Retina (tissue), 1 donor: ENCODE data around the gene C19orf25.

Source experiments
- DNase-seq: peaks from one replicate; pipeline ENCODE4 v3.0.0-alpha.2; 2016

C19orf25 gene

DNA sequence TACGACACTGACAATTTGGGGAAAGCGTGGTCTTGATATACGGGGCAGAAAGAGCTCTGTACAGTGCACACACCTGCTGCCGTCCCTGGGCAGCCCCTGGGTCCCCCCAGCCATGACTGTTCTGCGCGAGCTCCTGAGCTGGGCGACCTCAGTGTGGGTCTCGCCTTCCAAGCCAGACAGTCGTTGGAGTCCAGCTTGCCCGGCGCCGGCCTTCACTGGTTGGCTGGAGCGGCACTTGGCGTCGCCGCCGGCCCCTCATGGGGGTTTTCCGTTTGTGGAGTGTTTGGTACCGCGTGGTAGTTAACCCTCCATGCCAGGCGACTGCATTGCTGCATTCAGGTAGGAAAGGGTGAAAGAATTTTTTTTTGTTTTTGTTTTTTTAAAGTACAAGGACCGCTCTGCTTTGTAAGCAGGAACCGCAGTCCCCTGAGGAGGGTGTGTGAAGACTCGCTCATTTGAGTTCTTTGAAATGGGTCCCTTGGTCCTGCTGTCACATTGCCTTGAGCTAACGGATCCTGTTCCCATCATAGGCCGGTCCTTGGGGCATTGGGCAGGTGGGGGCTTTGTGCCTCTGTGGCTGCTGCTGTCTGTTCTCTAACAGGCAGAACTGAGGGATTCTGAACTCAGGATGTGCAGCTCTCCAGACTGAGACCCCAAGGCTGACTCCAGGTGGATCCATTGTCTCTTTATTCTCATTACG lies 51.6 kb downstream of the C19orf25 start:
- peak; percentile 83 for DNase-seq

DNA sequence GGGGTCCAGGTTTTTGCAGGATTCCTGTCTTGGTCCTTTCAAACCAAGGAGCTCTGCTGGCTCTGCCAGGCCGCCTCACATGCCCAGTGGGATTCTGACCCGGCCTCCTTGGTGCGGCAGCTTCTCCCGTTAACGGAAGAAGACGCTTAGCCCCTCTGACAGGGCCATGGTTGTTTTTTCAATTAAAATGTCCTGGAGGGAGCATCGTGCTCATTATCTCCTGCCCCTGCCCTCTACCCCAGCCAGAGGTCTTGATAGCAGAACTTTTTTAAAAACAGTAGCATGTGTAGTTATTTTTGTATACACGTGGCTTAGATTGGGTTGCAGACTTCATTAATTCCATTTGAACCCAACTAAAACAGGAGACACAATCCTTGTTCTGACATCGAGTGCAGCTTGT lies 52.3 kb downstream of the C19orf25 start:
- peak; percentile 67 for DNase-seq

DNA sequence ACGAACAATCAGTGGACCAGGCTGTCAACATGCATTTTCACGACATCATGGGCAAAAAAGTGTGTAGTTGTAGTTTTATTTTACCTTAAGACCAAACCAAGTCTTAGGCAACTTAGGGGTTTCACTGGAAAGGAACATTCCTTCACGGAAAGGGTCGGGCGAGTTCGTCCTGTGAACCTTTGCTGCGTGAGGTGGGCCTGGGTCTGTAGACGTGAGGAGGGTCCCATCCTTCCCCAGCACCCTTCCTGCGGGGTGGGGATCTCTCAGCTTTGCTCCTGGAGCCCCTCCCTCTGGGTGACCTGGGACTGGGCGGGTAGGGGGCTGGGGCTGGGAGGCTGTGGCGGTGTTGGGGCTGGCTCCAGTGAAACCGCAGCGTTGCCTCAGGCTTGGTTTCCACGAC lies 53.1 kb downstream of the C19orf25 start:
- no peak for DNase-seq

DNA sequence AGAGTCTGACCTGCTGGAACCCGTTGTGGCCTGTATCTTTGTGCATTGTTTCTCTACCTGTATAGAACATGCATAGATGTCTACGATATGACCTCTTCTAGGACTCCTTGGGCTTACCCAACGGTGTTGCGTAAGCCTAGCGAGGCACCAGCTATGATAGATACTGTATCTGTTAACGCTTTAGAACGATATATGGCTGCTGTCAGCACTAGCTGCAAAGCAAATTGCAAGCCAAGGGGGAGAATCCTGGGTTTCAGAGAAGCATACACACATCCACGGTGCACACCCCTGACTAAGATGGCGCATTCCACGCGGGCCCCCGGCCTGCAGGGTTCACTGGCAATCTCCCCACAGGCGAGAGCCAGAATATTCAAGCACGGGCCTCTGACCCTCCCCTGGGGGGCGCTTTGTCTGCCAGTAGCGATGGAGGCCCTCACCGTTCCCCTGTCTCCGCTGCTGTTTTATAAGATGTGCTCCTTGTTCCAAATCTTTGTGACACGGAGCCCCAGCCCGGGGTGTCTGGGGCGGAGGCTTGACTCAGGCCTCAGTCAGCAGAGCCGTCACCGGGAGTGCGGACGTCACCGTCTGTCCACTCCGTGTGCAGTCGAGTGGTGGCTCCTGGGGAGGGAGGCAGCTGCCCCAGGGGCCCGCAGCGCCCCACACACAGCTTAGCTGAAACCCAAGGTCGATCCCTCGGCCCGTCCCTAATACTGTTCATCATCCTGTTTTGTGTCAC lies 53.7 kb downstream of the C19orf25 start:
- peak; percentile 77 for DNase-seq

DNA sequence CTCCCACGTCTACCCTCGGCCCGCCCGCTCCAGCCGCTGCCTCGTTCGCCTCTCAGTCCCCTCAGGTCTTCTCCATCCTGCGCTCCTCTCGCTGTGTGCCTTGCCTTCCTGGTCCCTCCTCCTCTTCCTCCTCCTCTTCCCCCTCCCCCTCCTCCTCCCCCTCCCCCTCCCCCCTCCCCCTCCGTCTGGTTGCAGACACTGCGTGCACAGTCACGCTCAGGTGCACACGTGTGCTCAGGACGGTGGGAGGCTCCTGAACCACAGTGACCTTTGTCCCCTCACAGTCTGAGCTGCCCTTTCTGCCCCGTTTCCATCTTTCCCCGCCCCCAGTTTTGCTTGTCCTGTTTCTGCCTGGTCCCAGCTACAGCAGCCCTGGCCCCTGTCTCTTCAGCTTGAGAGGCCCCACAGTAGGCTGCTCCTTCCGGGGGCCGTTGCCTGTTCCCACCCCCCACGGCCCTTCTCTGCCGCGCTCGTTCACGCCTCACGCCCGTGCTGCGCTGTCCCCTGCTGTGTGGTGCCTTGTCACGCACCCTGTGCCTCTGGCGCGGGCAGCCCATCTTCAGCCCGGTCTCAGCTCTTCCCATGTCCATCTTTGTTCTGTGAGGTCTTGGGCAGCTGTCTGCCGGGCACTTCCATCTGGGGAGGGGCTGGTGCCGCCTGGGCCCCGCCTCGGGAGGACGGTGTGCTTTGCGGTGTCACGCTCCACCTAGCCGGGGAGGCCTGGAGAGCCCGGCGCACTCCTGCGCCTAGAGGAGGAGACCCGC lies 54.6 kb downstream of the C19orf25 start:
- peak; percentile 77 for DNase-seq

DNA sequence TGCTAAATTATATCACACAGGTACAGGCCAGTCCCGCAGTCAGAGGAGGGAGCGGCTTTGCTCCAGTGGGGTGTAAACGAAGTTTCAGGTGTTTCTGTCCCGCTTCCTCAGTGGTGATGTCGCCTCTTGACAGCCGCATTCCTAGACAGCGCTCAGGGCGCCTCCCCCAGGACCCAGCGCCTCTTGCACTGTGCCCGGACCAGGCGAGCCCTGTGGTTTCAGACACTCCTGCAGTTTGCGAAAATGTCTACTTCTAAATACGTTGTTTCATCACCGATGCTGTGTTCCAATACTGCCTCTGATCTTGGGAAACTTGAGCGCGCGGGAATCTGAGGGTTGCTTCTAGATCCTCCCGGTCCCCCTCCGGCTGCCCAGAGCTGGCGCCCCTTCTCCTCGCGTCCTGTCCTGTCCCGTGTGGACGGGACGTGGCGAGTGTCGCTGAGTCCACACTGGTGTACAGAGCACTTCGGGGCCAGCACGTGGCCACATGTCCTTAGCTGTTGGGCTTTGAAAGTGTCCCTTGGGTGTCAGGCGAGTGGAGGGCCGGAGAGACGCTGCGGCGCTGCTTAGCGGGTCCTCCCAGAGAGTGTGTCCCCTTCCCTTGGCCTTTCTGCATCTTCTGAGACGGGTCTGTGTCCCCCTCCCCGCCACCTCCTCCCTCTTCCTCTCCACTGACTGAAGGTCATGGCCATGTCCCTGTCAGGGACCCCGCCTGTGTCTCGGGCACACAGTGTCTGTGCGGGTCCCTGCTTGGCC lies 55.4 kb downstream of the C19orf25 start:
- DNase-seq: peak; percentile 65
